ENCODE data around the gene C11orf91.
"Not testable (repeated sequence)": the region's sequence is repeated elsewhere in the genome, so short reads cannot be mapped to it uniquely, and the experiment has no call there.

C11orf91 gene

DNA sequence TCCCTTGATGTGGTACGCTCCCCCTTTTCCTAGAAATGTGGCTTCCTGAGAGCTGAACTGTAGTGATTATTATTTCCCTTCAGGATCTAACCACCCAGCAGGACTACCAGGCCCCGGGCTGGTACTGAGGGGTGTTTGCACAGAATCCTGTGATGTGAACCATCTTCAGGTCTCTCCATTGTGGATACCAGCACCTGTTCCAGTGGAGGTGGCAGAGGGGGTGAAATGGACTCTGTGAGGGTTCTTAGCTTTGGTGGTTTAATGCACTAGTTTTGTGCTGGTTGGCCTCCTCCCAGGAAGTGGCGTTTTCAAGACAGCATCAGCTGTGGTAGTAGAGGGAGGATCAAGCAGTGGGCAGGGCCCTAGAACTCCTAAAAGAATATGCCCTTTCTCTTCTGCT is 18.6 kb downstream of the C11orf91 start:
- Mint-ChIP-seq H3K9me3 (no peaks in the 10 kb centered on the region), H3K36me3 (ENCODE audit: low read depth) (no peaks in the 10 kb centered on the region), H3K4me1 (no peaks in the 10 kb centered on the region), H3K27me3 (peaks cover 37% of the 10 kb centered on the region), H3K4me3 (no peak overlapping the region), H3K27ac (no peak overlapping the region)
- ATAC-seq: no peak
- no peak for DNase-seq

DNA sequence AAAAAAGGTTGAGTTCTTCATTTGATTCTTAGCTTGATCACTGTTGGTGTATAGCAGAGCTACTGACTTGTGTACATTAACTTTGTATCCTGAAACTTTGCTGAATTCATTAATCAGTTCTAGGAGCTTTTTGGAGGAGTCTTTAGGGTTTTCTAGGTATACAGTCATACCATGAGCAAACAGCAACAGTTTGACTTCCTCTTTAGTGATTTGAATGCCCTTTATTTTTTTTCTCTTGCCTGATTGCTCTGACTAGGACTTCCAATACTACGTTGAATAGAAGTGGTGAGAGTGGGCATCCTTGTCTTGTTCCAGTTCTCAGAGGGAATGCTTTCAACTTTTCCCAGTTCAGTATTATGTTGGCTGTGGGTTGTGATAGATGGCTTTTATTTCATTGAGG is 22.0 kb downstream of the C11orf91 start:
- not testable (repeated sequence) for H3K27ac Mint-ChIP-seq; DNase-seq; ATAC-seq; H3K36me3 Mint-ChIP-seq (ENCODE audit: low read depth); H3K4me3 Mint-ChIP-seq; H3K9me3 Mint-ChIP-seq; H3K4me1 Mint-ChIP-seq
- H3K27me3 Mint-ChIP-seq: peaks cover 26% of the 10 kb centered on the region

DNA sequence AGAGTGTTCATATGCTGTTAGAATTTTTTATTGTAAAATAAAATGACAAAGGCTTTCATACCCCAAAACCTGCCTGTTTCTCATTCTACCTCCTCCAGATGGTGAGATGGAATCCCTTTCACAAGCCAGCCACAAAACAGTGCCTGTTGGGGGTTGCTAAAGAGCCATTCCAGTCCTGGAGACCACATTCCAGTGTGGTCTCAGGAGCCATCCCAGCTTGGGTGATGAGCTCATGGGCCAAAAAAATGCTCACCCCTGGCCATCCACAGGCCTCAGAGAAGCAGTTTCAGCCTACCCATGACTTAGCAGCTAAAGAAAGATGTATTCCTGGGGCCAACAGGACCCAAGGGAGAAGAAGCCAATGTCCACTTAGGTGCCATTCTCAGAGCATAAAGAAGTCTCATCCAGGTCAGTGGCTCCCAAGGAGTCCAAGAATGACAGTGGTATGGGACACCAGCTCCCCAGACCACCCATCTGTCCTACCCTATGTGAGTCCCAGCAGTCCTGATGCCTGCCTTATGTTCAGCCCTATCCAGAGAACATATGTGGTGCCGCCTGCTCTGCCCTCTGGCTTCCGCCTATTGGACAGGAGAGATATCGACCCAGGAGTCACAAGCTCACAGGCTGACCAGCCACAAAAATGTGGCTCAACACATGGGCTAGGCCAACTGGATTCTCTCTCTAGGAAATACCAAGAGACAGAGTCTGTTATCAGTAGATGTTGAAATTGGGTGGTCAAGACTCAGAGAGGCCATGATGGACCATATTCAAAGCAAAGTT is 26.4 kb downstream of the C11orf91 start:
- Mint-ChIP-seq H3K4me1 (no peaks in the 10 kb centered on the region), H3K4me3 (no peak overlapping the region), H3K27ac (no peak overlapping the region), H3K27me3 (peaks cover 12% of the 10 kb centered on the region), H3K36me3 (ENCODE audit: low read depth) (no peaks in the 10 kb centered on the region), H3K9me3 (no peaks in the 10 kb centered on the region)
- no peak for ATAC-seq
- DNase-seq: no peak

DNA sequence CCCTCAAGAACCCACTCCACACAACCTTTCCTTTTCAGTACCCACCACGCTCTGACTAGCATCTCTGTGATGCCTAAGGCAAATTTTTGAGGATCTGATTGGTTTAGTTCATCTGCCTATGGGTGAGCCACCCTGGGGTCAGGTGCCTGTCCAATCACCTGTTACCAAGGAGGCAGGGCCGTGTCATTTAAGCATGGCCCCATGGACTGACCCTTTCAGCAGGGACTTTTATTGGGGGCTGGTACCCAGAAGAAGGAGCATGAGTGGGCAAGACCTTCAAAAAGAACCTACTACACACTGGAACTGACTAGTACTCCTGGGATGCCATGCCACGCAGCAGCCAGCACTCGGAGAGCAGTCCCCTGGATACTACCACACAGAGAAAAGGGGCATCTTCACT is 28.4 kb downstream of the C11orf91 start:
- no peaks in the 10 kb centered on the region for H3K36me3 Mint-ChIP-seq (ENCODE audit: low read depth)
- no peaks in the 10 kb centered on the region for H3K4me1 Mint-ChIP-seq
- H3K27me3 Mint-ChIP-seq: peaks cover 3% of the 10 kb centered on the region
- no peak overlapping the region for H3K4me3 Mint-ChIP-seq
- ATAC-seq: no peak
- DNase-seq: no peak
- H3K9me3 Mint-ChIP-seq: no peaks in the 10 kb centered on the region
- H3K27ac Mint-ChIP-seq: no peak overlapping the region

DNA sequence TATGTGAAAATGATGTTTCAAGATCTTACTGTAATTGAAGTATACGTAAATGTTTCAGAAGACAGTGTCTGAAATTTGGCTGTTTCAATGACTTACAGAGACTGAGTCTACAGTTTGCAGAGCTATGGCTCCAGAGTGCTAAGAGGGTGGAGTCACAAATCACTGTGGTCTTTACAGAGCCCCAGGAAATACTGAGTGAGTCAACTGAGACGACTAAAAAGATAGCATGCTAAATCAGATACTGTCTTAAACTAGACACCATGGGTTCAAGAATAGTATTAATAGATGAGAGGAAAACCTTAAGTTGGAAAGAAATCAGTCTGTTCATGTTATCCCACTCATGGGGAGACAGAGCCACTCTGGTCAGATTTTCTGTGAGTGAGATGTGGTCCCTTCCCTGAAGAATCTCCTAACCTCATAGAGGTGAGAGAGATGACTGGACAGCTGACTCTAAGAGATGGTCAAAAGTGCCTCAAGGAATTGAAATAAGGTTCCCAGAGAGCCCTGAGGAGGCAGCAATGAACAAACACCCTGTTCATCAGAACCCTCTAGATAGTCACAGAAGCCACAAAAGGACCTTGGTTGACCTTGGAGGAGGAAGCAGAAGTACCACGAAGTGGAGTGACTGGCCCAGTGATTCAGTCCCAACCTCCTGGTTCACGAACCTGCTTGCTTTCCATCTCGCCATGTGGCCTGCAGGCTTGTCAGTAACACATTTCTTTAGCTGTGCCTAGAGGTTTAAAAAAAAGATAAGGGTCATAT is 30.2 kb downstream of the C11orf91 start:
- no peak overlapping the region for H3K4me3 Mint-ChIP-seq
- H3K4me1 Mint-ChIP-seq: no peaks in the 10 kb centered on the region
- peaks cover 2% of the 10 kb centered on the region for H3K27me3 Mint-ChIP-seq
- no peak for DNase-seq
- no peak for ATAC-seq
- H3K9me3 Mint-ChIP-seq: no peaks in the 10 kb centered on the region
- H3K27ac Mint-ChIP-seq: no peak overlapping the region
- no peaks in the 10 kb centered on the region for H3K36me3 Mint-ChIP-seq (ENCODE audit: low read depth)

DNA sequence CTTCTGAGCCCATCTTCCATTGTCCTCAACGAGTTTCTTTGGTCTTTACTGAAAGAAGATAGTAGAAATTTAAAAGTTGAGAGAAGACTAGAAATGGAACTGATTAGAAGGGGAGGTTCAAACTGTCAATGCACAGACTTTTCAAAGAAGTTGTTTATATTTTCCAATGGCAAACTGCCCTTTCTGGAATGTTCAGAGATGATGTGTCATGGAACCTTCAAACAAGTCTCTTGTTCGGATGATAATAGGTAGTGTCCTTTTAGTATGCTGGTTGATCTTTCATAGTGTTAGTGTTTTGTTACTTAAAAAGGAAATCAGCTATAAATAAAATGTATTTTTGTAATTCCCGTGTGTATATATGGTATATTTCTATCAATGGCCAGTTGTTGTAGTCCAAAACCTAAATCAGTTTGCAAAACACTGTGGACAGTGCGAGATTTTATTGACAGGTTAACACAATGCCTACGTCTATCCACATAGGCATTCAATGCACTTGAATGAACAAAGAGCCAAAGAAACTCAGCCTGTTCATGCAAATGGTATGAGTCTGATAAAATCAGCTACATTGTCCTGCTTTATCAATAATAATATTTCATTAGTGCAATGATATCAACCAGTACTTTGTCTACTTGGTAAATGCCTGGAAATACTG is 30.9 kb downstream of the C11orf91 start:
- H3K4me1 Mint-ChIP-seq: no peaks in the 10 kb centered on the region
- DNase-seq (no peak), ATAC-seq (no peak)
- peaks cover 4% of the 10 kb centered on the region for H3K27me3 Mint-ChIP-seq
- no peak overlapping the region for H3K4me3 Mint-ChIP-seq
- no peak overlapping the region for H3K27ac Mint-ChIP-seq
- no peaks in the 10 kb centered on the region for H3K36me3 Mint-ChIP-seq (ENCODE audit: low read depth)
- no peaks in the 10 kb centered on the region for H3K9me3 Mint-ChIP-seq

DNA sequence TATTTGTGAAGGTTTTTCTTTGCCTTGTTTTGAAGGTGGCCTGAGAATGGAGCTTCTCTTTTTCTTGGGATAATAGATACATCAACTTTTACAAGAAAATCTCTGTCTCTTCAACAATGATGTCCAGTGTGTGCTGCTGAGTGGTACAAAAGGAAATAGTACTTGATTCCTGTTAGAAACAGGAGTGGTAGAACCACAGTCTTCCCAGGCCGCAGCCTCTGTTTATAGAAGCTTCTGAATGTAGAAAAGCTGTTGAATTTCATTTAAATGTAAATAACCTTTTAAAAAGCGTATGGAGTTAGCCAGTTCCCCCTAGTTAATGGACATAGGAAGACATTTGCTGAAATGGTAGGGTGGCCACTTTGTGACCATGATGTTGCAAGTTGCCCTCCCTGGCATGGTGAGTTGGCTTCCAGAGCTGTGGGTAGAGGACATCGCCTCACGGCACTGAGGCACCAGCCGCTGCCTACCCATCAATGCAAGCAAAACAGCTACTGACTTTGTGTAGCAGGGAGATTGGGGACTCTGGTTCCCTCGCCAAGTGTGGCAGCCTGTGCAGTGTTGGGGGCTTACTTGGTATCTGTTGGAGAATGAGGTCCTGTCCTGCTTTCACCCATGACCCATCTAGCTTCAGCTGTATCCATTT is 31.6 kb downstream of the C11orf91 start:
- no peak for DNase-seq
- no peak for ATAC-seq
- Mint-ChIP-seq H3K9me3 (no peaks in the 10 kb centered on the region), H3K36me3 (ENCODE audit: low read depth) (no peaks in the 10 kb centered on the region), H3K27me3 (peaks cover 4% of the 10 kb centered on the region), H3K27ac (no peak overlapping the region), H3K4me1 (no peaks in the 10 kb centered on the region), H3K4me3 (no peak overlapping the region)

DNA sequence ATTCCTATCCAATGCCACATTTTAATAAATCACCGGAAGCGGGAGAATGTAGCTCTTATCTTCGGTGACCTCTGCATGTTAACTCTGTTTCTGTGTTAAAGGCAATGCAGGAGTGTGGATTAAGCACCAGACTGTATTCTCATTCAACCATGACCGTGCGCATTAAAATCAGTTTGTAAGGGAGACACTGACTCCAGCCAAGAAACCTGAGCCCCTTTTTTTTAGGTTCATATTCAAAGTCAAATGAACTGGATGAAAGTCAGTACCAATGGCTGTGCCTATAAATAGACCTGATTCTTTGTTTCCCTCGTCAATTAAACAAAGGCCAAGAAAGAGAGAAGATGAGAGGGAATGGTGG is 32.2 kb downstream of the C11orf91 start:
- Mint-ChIP-seq H3K4me3 (no peak overlapping the region), H3K4me1 (no peaks in the 10 kb centered on the region), H3K27ac (no peak overlapping the region), H3K36me3 (ENCODE audit: low read depth) (no peaks in the 10 kb centered on the region), H3K27me3 (peaks cover 4% of the 10 kb centered on the region), H3K9me3 (no peaks in the 10 kb centered on the region)
- no peak for ATAC-seq
- no peak for DNase-seq

DNA sequence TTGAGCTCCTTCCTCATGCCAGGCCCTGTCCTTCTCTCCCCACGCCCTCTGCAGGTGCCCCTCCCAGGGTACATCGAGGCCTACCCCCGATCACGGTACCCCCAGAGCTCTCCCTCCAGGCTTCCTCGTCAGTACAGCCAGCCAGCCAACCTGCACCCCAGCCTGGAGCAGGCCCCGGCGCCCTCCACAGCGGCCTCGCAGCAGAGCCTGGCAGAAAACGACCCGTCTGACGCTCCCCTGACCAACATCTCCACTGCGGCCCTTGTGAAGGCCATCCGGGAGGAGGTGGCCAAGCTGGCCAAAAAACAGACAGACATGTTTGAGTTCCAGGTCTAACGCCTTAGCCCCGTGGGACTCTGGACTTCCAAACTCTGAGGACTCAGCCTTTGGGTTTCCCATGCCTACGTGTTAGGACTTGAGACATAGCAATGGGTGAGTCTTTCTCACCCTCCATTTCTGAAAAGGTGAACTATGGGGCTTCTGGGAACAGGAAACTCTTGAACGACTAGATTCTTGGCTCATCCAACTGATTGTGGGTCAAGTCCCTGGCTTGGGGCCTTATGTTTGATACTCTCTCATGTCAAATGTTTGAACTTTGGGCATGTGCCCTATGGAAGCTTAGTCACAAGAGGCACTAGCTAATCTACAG is 32.7 kb downstream of the C11orf91 start:
- Mint-ChIP-seq H3K9me3 (no peaks in the 10 kb centered on the region), H3K36me3 (ENCODE audit: low read depth) (no peaks in the 10 kb centered on the region), H3K27me3 (peaks cover 4% of the 10 kb centered on the region), H3K4me1 (no peaks in the 10 kb centered on the region), H3K4me3 (no peak overlapping the region), H3K27ac (no peak overlapping the region)
- DNase-seq (no peak), ATAC-seq (peak; percentile 38)

DNA sequence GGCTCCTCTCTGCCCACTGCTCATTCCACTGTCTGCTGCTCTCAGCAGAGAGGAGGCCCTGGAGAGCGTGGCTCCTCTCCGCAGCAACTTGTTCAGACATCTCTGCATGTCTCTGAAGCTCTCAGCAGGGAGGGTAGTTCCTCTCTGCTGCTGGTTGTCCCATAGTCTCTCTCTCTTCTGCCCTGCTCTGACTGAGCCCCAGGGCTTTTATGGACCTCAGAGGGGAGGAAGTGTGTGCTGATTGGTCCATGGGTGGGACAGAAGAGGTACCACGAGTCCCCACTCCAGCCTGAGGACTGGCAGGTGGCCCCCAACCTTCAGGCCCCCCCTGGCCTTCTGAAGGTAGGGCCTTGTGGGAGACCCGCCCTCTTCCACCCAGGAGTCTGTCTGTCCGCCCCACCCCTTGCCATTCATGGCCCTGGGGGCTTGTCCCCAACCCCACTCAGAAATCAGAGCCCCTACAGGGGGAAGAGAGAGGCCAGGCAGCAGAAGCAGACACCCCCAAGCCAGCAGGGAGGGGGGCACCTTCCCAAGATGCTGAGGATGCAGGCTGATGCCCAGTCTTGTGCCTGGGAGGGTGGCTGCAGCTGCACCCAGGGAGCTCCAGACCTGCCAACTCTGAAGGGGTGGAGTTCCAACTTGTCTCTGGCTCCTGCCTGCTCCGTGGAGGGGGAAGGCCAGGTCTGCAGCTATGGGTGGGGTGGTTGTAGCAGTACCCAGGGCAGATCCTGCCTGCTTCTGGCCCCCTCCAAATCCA is 35.1 kb downstream of the C11orf91 start:
- Mint-ChIP-seq H3K4me3 (no peak overlapping the region), H3K36me3 (ENCODE audit: low read depth) (no peaks in the 10 kb centered on the region), H3K27me3 (peaks cover 2% of the 10 kb centered on the region), H3K9me3 (no peaks in the 10 kb centered on the region), H3K27ac (no peak overlapping the region), H3K4me1 (no peaks in the 10 kb centered on the region)
- DNase-seq (no peak), ATAC-seq (no peak)

DNA sequence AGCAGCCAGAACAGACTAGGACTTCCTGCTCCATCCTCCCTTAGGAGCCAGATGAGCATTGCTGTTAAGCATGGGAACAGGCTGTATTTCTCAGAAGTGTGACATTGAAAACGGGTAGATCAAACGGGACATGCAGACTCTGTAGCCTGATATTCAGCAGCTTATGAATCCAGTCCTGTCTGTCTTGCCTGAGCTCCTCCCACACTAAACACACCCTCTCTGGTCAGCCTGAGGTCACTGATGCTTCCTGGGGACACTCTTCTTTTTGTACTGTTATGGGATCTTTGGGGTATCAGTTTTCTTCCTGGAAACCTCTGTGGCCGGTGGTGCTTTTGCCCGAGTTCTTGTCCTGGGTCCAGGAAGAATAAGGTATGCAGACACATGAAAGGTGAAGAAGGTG is 35.8 kb downstream of the C11orf91 start:
- Mint-ChIP-seq H3K27ac (no peak overlapping the region), H3K27me3 (peaks cover 2% of the 10 kb centered on the region), H3K36me3 (ENCODE audit: low read depth) (no peaks in the 10 kb centered on the region), H3K9me3 (no peaks in the 10 kb centered on the region), H3K4me3 (no peak overlapping the region), H3K4me1 (no peaks in the 10 kb centered on the region)
- ATAC-seq (no peak), DNase-seq (no peak)

DNA sequence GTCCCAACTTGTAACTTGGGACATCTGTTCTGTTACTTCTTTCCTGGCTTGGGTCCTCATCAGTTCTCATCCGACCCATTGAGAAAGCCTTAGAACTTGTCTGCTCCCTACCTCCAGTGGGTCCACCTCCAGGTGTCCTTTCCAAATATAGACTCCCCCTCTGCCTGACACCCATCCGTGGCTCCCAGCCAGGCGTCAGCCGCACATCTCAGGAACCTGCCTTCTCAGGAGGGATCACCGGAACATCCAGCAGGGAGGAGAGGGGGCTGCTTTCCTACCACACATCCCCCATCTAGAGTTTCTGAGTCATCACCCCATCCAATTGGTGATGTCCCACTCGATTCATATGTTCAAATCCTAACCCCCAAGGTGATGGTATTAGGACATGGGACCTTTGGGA is 36.5 kb downstream of the C11orf91 start:
- Mint-ChIP-seq H3K27me3 (peaks cover 2% of the 10 kb centered on the region), H3K27ac (no peak overlapping the region), H3K9me3 (no peaks in the 10 kb centered on the region), H3K4me1 (no peaks in the 10 kb centered on the region), H3K4me3 (no peak overlapping the region), H3K36me3 (ENCODE audit: low read depth) (no peaks in the 10 kb centered on the region)
- DNase-seq (no peak), ATAC-seq (no peak)

DNA sequence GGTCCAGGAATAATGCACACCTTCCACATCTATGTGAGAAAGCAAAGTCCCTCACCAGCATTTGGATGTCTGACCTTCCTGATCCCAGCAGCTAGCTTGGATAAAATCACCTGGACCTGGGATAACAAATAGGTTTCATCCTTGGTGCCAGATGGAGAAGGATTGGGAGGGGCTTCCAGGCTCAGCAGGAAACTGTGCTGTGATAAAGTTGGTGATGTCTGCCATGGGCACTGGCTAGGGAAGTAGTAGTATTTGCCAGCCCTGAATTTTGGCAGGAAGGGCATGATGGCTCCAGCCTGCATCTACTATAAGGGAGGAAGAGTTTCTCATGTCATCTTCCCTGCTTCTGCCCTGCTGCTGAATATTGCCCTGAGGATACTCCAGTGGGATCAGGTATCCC is 37.5 kb downstream of the C11orf91 start:
- Mint-ChIP-seq H3K9me3 (no peaks in the 10 kb centered on the region), H3K36me3 (ENCODE audit: low read depth) (no peaks in the 10 kb centered on the region), H3K4me1 (no peaks in the 10 kb centered on the region), H3K27ac (no peak overlapping the region), H3K4me3 (no peak overlapping the region), H3K27me3 (peaks cover 2% of the 10 kb centered on the region)
- DNase-seq (no peak), ATAC-seq (no peak)

DNA sequence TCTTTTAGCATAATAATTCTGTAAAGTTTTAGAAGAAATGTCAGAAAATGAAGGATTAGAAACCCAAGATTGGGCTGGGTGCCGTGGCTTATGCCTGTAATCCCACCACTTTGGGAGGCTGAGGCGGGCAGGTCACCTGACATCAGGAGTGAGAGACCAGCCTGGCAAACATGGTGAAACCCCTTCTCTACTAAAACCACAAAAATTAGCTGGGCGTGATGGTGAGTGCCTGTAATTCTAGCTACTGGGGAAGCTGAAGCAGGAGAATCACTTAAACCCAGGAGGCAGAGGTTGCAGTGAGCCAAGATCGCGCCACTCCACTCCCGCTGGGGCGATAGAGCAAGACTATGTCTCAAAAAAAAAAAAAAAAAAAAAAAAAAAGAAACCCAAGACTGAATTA is 39.1 kb downstream of the C11orf91 start:
- not testable (repeated sequence) for H3K27ac Mint-ChIP-seq; H3K27me3 Mint-ChIP-seq; H3K9me3 Mint-ChIP-seq; H3K36me3 Mint-ChIP-seq (ENCODE audit: low read depth); DNase-seq; H3K4me3 Mint-ChIP-seq; H3K4me1 Mint-ChIP-seq; ATAC-seq
